Uterus (tissue), 4 donors: ENCODE results near the gene BAK1. TPM values are rescaled to one million over a fixed set of nuclear protein-coding genes. Genes with fewer than 3 reads are reported as not detected.

Experiments used
- DNase-seq, 2 donors: peaks; one replicate each; pipeline ENCODE4 v3.0.0-alpha.2; 2019 to 2020
- H3K27ac ChIP-seq, 2 donors: fragments of 200-600 bp; sonication (generic); 1 replicate in 1 of 2; 2 replicates in 1 of 2; pipeline ENCODE4 v1.5.1; 2016 to 2018
- H3K27me3 ChIP-seq, 2 donors: fragments of 200-600 bp; sonication (generic); one replicate each; pipeline ENCODE4 v1.5.1; 2018 to 2019; ENCODE audit warnings: control low read depth in 1 of 2
- H3K36me3 ChIP-seq, 2 donors: fragments of 200-600 bp; sonication (generic); one replicate each; pipeline ENCODE4 v1.5.1; 2019; ENCODE audit warnings: control low read depth in 1 of 2
- H3K4me1 ChIP-seq, 2 donors: fragments of 200-600 bp; sonication (generic); one replicate each; pipeline ENCODE4 v1.5.1; 2018 to 2019; ENCODE audit warnings: control low read depth in 1 of 2
- H3K4me3 ChIP-seq, 2 donors: fragments of 200-600 bp; sonication (generic); 1 replicate in 1 of 2; 2 replicates in 1 of 2; pipeline ENCODE4 v1.5.1; 2018 to 2019; ENCODE audit warnings: mild to moderate bottlenecking in 1 of 2
- H3K9me3 ChIP-seq, 2 donors: fragments of 200-600 bp; sonication (generic); one replicate each; pipeline ENCODE4 v1.5.1; 2019; ENCODE audit warnings: control low read depth in 1 of 2
- CTCF ChIP-seq, 4 experiments: fragments of 200-600 bp in 2 of 4; fragments of 450-650 bp in 2 of 4; sonication (generic) in 2 of 4; IDR thresholded peaks; one replicate each; pipeline ENCODE4 v1.5.1; 2016 to 2019; ENCODE audit warnings: antibody characterized with exemption in 4 of 4, mild to moderate bottlenecking in 2 of 4, moderate library complexity in 1 of 4
- POLR2A ChIP-seq, 2 donors: fragments of 450-650 bp; IDR thresholded peaks; one replicate each; pipeline ENCODE4 v1.6.1; 2016; ENCODE audit warnings: antibody characterized with exemption in 2 of 2, mild to moderate bottlenecking in 1 of 2, moderate library complexity in 1 of 2
- intact Hi-C: fragments of 100-400 bp; cut with DNase I; formaldehyde crosslinking; loops from one replicate; pipeline ENCODE4 v1.15.1; 2023; ENCODE audit warnings: low total_unique reads
- total RNA-seq, 4 donors: library from RNA; depleted of rRNA in 3 of 4; stranded (reverse); fragments of >200 nt in 3 of 4; gene quantifications; one replicate each; pipeline versions ENCODE4 v1.1.0 to v1.2.4, GENCODE V29; 2014 to 2023
- donor health status: DM: yes; HTN: yes; CAD: no.

Gene BAK1
- total RNA-seq, result 10 to 100 TPM in 2 of 4 donors, 1 to 10 TPM in 1, under 1 TPM in 1; 0.88 to 15.3 (median 6.1) TPM

GRCh38 chr6:33579828-33580714 lies at the start of gene BAK1:
Gene BAK1 (minus strand): TSS chr6:33580276. CDS start chr6:33577604, 2,672 bp downstream.
- Histone ChIP-seq H3K27me3 (no peaks in the 10 kb centered on the region), H3K27ac (peak within 1 kb of the TSS; percentile 81 to 87), H3K4me1 (peaks cover 5 to 11% of the 10 kb centered on the region in 2 donors), H3K36me3 (no peaks in the 10 kb centered on the region), H3K4me3 (peak within 1 kb of the TSS; percentile 80 to 90), H3K9me3 (no peaks in the 10 kb centered on the region)
- intact Hi-C loops, result loop anchor here (10.0 kb wide), 3 partner anchors 55 to 575 kb away; no protein-coding TSS in a partner anchor
- TF ChIP-seq POLR2A (IDR thresholded peaks at IDR 0.05), result peak; percentile 64 to 66
- TF ChIP-seq CTCF (IDR thresholded peaks at IDR 0.05), result peak; percentile 38 to 65 (median 49)
- peak; percentile 88 to 92 for DNase-seq

- Histone ChIP-seq H3K27ac (no peak overlapping the region), H3K4me1 (peaks cover 5 to 7% of the 10 kb centered on the region in 2 donors), H3K4me3 (no peak overlapping the region), H3K9me3 (no peaks in the 10 kb centered on the region), H3K36me3 (no peaks in the 10 kb centered on the region), H3K27me3 (no peaks in the 10 kb centered on the region)
- no peak for TF ChIP-seq CTCF (IDR thresholded peaks at IDR 0.05)
- TF ChIP-seq POLR2A (IDR thresholded peaks at IDR 0.05), result no peak
- intact Hi-C loops, result no loop called here
- DNase-seq, result no peak
Observed at GRCh38 chr6:33628401-33628964, 48.4 kb upstream of the BAK1 start.

GRCh38 chr6:33627876-33628275 lies 47.8 kb upstream of the BAK1 start:
- peaks cover under 1% of the 10 kb centered on the region in 2 donors for H3K4me1 ChIP-seq
- no peaks in the 10 kb centered on the region for H3K9me3 ChIP-seq
- no peak for TF ChIP-seq POLR2A (IDR thresholded peaks at IDR 0.05)
- TF ChIP-seq CTCF (IDR thresholded peaks at IDR 0.05), result no peak
- intact Hi-C loops, result no loop called here
- H3K27me3 ChIP-seq, result no peaks in the 10 kb centered on the region
- H3K27ac ChIP-seq, result no peak overlapping the region
- H3K4me3 ChIP-seq, result no peak overlapping the region
- H3K36me3 ChIP-seq, result no peaks in the 10 kb centered on the region
- no peak for DNase-seq

- Histone ChIP-seq H3K27ac (no peak overlapping the region), H3K27me3 (no peaks in the 10 kb centered on the region), H3K4me1 (no peaks in the 10 kb centered on the region), H3K4me3 (no peak overlapping the region), H3K9me3 (no peaks in the 10 kb centered on the region), H3K36me3 (no peaks in the 10 kb centered on the region)
- intact Hi-C loops, result no loop called here
- TF ChIP-seq POLR2A (IDR thresholded peaks at IDR 0.05) (no peak), CTCF (IDR thresholded peaks at IDR 0.05) (no peak)
- DNase-seq, result no peak
Observed at GRCh38 chr6:33624856-33625255, 44.8 kb upstream of the BAK1 start.

GRCh38 chr6:33623895-33624381 lies 43.9 kb upstream of the BAK1 start:
- H3K4me1 ChIP-seq, result no peaks in the 10 kb centered on the region
- no peaks in the 10 kb centered on the region for H3K9me3 ChIP-seq
- no peaks in the 10 kb centered on the region for H3K27me3 ChIP-seq
- H3K27ac ChIP-seq, result no peak overlapping the region
- no peak for DNase-seq
- H3K4me3 ChIP-seq, result no peak overlapping the region
- no peak for TF ChIP-seq CTCF (IDR thresholded peaks at IDR 0.05)
- no peak for TF ChIP-seq POLR2A (IDR thresholded peaks at IDR 0.05)
- intact Hi-C loops, result no loop called here
- H3K36me3 ChIP-seq, result no peaks in the 10 kb centered on the region
